C4-2B (cell line): Measurements from ENCODE around the gene TBX2.

Experiments
- ZFX ChIP-seq: fragments of 450-650 bp; IDR thresholded peaks from 2 replicates; pipeline ENCODE4 v1.6.1; 2017
- TF ChIP-seq, protein P1 (sequence below): fragments of 450-650 bp; conservative IDR thresholded peaks from 2 replicates; pipeline ENCODE4 v1.5.1; 2017; ENCODE audit warnings: mild to moderate bottlenecking

- TF ChIP-seq, protein P1, sequence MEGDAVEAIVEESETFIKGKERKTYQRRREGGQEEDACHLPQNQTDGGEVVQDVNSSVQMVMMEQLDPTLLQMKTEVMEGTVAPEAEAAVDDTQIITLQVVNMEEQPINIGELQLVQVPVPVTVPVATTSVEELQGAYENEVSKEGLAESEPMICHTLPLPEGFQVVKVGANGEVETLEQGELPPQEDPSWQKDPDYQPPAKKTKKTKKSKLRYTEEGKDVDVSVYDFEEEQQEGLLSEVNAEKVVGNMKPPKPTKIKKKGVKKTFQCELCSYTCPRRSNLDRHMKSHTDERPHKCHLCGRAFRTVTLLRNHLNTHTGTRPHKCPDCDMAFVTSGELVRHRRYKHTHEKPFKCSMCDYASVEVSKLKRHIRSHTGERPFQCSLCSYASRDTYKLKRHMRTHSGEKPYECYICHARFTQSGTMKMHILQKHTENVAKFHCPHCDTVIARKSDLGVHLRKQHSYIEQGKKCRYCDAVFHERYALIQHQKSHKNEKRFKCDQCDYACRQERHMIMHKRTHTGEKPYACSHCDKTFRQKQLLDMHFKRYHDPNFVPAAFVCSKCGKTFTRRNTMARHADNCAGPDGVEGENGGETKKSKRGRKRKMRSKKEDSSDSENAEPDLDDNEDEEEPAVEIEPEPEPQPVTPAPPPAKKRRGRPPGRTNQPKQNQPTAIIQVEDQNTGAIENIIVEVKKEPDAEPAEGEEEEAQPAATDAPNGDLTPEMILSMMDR, result no peak
- TF ChIP-seq ZFX, result no peak
Observed at GRCh38 chr17:61456061-61456681, 56.5 kb downstream of the TBX2 start.
